ENCODE measurements around the gene STC2. TPM values are rescaled to one million over a fixed set of nuclear protein-coding genes. Genes with fewer than 3 reads are reported as not detected.
A peak's percentile ranks its signal among the peaks of the same experiment; 100 is the strongest.

STC2 gene
- polyA plus RNA-seq, 1 donor (not counting 4 experiments of a cell fraction or from before 2014, with no cell fraction given), result 4.3 TPM

- no peaks in the 10 kb centered on the region for H3K79me2 ChIP-seq (ENCODE audit: control insufficient read depth, insufficient read depth, low read length)
Measured at GRCh38 chr5:173323799-173324114, 4.5 kb downstream of the STC2 start.

GRCh38 chr5:173323106-173323798 lies 5.0 kb downstream of the STC2 start:
- H3K36me3 ChIP-seq (ENCODE audit: control insufficient read depth in 2 of 2, extremely low read depth in 1 of 2, insufficient read depth in 2 of 2, low read length in 2 of 2), result peaks cover 0 to 25% of the 10 kb centered on the region in 2 experiments
- no peaks in the 10 kb centered on the region for H3K9me3 ChIP-seq (ENCODE audit: control insufficient read depth, low read depth, low read length)
- H3K79me2 ChIP-seq (ENCODE audit: control insufficient read depth, insufficient read depth, low read length), result no peaks in the 10 kb centered on the region
- H2AFZ ChIP-seq (ENCODE audit: control insufficient read depth, low read length), result no peak overlapping the region
- DNase-seq (ENCODE audit: low read depth, low spot score) (no peak), FAIRE-seq (no peak)
- peaks cover 36% of the 10 kb centered on the region for H3K4me1 ChIP-seq (ENCODE audit: control insufficient read depth, extremely low read depth, insufficient read depth, low read length)
- no peak overlapping the region for H3K9ac ChIP-seq (ENCODE audit: control insufficient read depth, extremely low read depth, insufficient read depth, low read length)
- dilution Hi-C loops (cut with MboI; ENCODE audit: extremely low pct_ligation_motif_present, low sequenced_read_pairs), result no loop called here
- no peak overlapping the region for H3K4me3 ChIP-seq (ENCODE audit: control insufficient read depth in 2 of 3, extremely low read depth in 1 of 3, insufficient read depth in 2 of 3, low read depth in 1 of 3, low read length in 3 of 3)
- H3K4me2 ChIP-seq (ENCODE audit: control insufficient read depth, extremely low read depth, insufficient read depth, low read depth, low read length), result no peak overlapping the region
- H3K9me1 ChIP-seq (ENCODE audit: control insufficient read depth, extremely low read depth, insufficient read depth, low read length), result no peaks in the 10 kb centered on the region
- peaks cover 34% of the 10 kb centered on the region for H3K27me3 ChIP-seq (ENCODE audit: control insufficient read depth, extremely low read depth, insufficient read depth, low read length)
- no peak for TF ChIP-seq CTCF (optimal IDR thresholded peaks at IDR 0.05 in 1 of 3, IDR thresholded peaks at IDR 0.05 in 1 of 3, conservative IDR thresholded peaks at IDR 0.05 in 1 of 3; ENCODE audit: extremely low read depth in 1 of 3, insufficient read depth in 2 of 3, low read length in 3 of 3)
- no peak for TF ChIP-seq EZH2 (IDR thresholded peaks at IDR 0.05; ENCODE audit: low read length)
- no peak overlapping the region for H3K27ac ChIP-seq (ENCODE audit: control insufficient read depth, insufficient read depth, low read length)
- peaks cover 3% of the 10 kb centered on the region for H4K20me1 ChIP-seq (ENCODE audit: control insufficient read depth, extremely low read depth, insufficient read depth, low read length)

More at GRCh38 chr5:173323799-173324114, 4.5 kb downstream of the STC2 start:
- H3K9ac ChIP-seq (ENCODE audit: control insufficient read depth, extremely low read depth, insufficient read depth, low read length), result no peak overlapping the region
- peaks cover 35% of the 10 kb centered on the region for H3K27me3 ChIP-seq (ENCODE audit: control insufficient read depth, extremely low read depth, insufficient read depth, low read length)
- no peak for DNase-seq (ENCODE audit: low read depth, low spot score)
- H3K9me3 ChIP-seq (ENCODE audit: control insufficient read depth, low read depth, low read length), result no peaks in the 10 kb centered on the region
- no peak overlapping the region for H3K4me3 ChIP-seq (ENCODE audit: control insufficient read depth in 2 of 3, extremely low read depth in 1 of 3, insufficient read depth in 2 of 3, low read depth in 1 of 3, low read length in 3 of 3)
- no peaks in the 10 kb centered on the region for H3K9me1 ChIP-seq (ENCODE audit: control insufficient read depth, extremely low read depth, insufficient read depth, low read length)
- peak overlapping the region; percentile 33 for H3K4me2 ChIP-seq (ENCODE audit: control insufficient read depth, extremely low read depth, insufficient read depth, low read depth, low read length)
- TF ChIP-seq EZH2 (IDR thresholded peaks at IDR 0.05; ENCODE audit: low read length) (no peak), CTCF (optimal IDR thresholded peaks at IDR 0.05 in 1 of 3, IDR thresholded peaks at IDR 0.05 in 1 of 3, conservative IDR thresholded peaks at IDR 0.05 in 1 of 3; ENCODE audit: extremely low read depth in 1 of 3, insufficient read depth in 2 of 3, low read length in 3 of 3) (no peak)
- H2AFZ ChIP-seq (ENCODE audit: control insufficient read depth, low read length), result peak overlapping the region; percentile 16
- H3K4me1 ChIP-seq (ENCODE audit: control insufficient read depth, extremely low read depth, insufficient read depth, low read length), result peaks cover 40% of the 10 kb centered on the region
- H4K20me1 ChIP-seq (ENCODE audit: control insufficient read depth, extremely low read depth, insufficient read depth, low read length), result peaks cover 3% of the 10 kb centered on the region
- dilution Hi-C loops (cut with MboI; ENCODE audit: extremely low pct_ligation_motif_present, low sequenced_read_pairs), result no loop called here
- no peak overlapping the region for H3K27ac ChIP-seq (ENCODE audit: control insufficient read depth, insufficient read depth, low read length)
- FAIRE-seq, result no peak
- H3K36me3 ChIP-seq (ENCODE audit: control insufficient read depth in 2 of 2, extremely low read depth in 1 of 2, insufficient read depth in 2 of 2, low read length in 2 of 2), result peaks cover 0 to 23% of the 10 kb centered on the region in 2 experiments

All from keratinocyte (primary cell).